Neural cell (in vitro differentiated cells): Measurements from ENCODE around the gene HDAC9. TPM values are rescaled to one million over a fixed set of nuclear protein-coding genes. Genes with fewer than 3 reads are reported as not detected.

ENCODE experiments used
- H2AFZ ChIP-seq: fragments of 200-600, 300-800 bp; sonication (generic), shearing (Covaris generic); 2 replicates; pipeline ENCODE4 v1.6.0; 2014; ENCODE audit warnings: low read depth, mild to moderate bottlenecking, antibody characterized with exemption, low read length, moderate library complexity
- H3F3A ChIP-seq: fragments of 200-600 bp; shearing (Covaris generic); 2 replicates; pipeline ENCODE4 v1.6.1; 2016; ENCODE audit warnings: mild to moderate bottlenecking, moderate library complexity, mixed read lengths, antibody characterized with exemption, low read length; ENCODE audit not compliant: insufficient read depth, poor library complexity, severe bottlenecking
- H3K27ac ChIP-seq: fragments of 200-600, 300-800 bp; sonication (generic), shearing (Covaris generic); 2 replicates; pipeline ENCODE4 v1.5.1; 2014; ENCODE audit warnings: mild to moderate bottlenecking, low read length, moderate library complexity
- H3K27me3 ChIP-seq: fragments of 300-800, 200-600 bp; sonication (generic), shearing (Covaris generic); 2 replicates; pipeline ENCODE4 v1.6.0; 2014; ENCODE audit warnings: mild to moderate bottlenecking, low read depth, low read length, moderate library complexity; ENCODE audit not compliant: insufficient read depth
- H3K36me3 ChIP-seq: fragments of 300-800, 200-600 bp; sonication (generic), shearing (Covaris generic); 2 replicates; pipeline ENCODE4 v1.5.1; 2014; ENCODE audit warnings: mild to moderate bottlenecking, antibody characterized with exemption, low read length, moderate library complexity; ENCODE audit not compliant: insufficient read depth
- H3K4me2 ChIP-seq: fragments of 300-800, 200-600 bp; sonication (generic), shearing (Covaris generic); 2 replicates; pipeline ENCODE4 v1.6.0; 2014; ENCODE audit warnings: mild to moderate bottlenecking, low read length
- H3K4me3 ChIP-seq: fragments of 300-800, 200-600 bp; sonication (generic), shearing (Covaris generic); 2 replicates; pipeline ENCODE4 v1.5.1; 2014; ENCODE audit warnings: mild to moderate bottlenecking, low read length, moderate library complexity
- H3K79me2 ChIP-seq: fragments of 200-600 bp; shearing (Covaris generic); replicated peaks from 2 replicates; pipeline ENCODE4 v1.6.0; 2014; ENCODE audit warnings: mild to moderate bottlenecking, low read length, moderate library complexity; ENCODE audit not compliant: insufficient read depth
- H3K9ac ChIP-seq: fragments of 300-800, 200-600 bp; sonication (generic), shearing (Covaris generic); 2 replicates; pipeline ENCODE4 v1.6.1; 2016; ENCODE audit warnings: mild to moderate bottlenecking, low read length, mixed read lengths
- H3K9me2 ChIP-seq: fragments of 200-600 bp; shearing (Covaris generic); 2 replicates; pipeline ENCODE4 v1.6.1; 2016; ENCODE audit warnings: mild to moderate bottlenecking, low read length, mixed read lengths; ENCODE audit not compliant: insufficient read depth
- H3K9me3 ChIP-seq: fragments of 200-600, 300-800 bp; sonication (generic), shearing (Covaris generic); 2 replicates; pipeline ENCODE4 v1.6.1; 2016; ENCODE audit warnings: mild to moderate bottlenecking, mixed run types, low read length, moderate library complexity, mixed read lengths
- H4K20me1 ChIP-seq: fragments of 200-600 bp; shearing (Covaris generic); 2 replicates; pipeline ENCODE4 v1.6.1; 2016; ENCODE audit warnings: mild to moderate bottlenecking, mixed run types; ENCODE audit not compliant: insufficient read depth
- CTCF ChIP-seq: fragments of 450-650 bp; IDR thresholded peaks from 2 replicates; pipeline ENCODE4 v1.5.1; 2014; ENCODE audit warnings: antibody characterized with exemption, mild to moderate bottlenecking, moderate library complexity; ENCODE audit not compliant: poor library complexity, severe bottlenecking
- EP300 ChIP-seq: fragments of 450-650 bp; conservative IDR thresholded peaks from 2 replicates; pipeline ENCODE4 v1.6.1; 2014; ENCODE audit warnings: antibody characterized with exemption, mild to moderate bottlenecking, moderate library complexity; ENCODE audit not compliant: poor library complexity, severe bottlenecking
- EZH2 ChIP-seq: fragments of 200-600, 300-800 bp; shearing (Covaris generic), sonication (generic); IDR thresholded peaks from 2 replicates; pipeline ENCODE4 v1.6.1; 2014; ENCODE audit warnings: antibody characterized with exemption, low read length, borderline replicate concordance, mild to moderate bottlenecking; ENCODE audit not compliant: insufficient read depth, poor library complexity, severe bottlenecking
- MXI1 ChIP-seq: fragments of 450-650 bp; conservative IDR thresholded peaks from 2 replicates; pipeline ENCODE4 v1.6.1; 2014; ENCODE audit warnings: antibody characterized with exemption, mild to moderate bottlenecking; ENCODE audit not compliant: poor library complexity, severe bottlenecking
- POLR2AphosphoS5 ChIP-seq: IDR thresholded peaks from 2 replicates; pipeline ENCODE4 v1.6.1; 2012
- RAD21 ChIP-seq: fragments of 450-650 bp; conservative IDR thresholded peaks from 2 replicates; pipeline ENCODE4 v1.6.1; 2014; ENCODE audit warnings: antibody characterized with exemption, mild to moderate bottlenecking, moderate library complexity
- REST ChIP-seq: IDR thresholded peaks from 2 replicates; pipeline ENCODE4 v1.6.1; 2012; ENCODE audit warnings: borderline replicate concordance
- SMC3 ChIP-seq: fragments of 450-650 bp; conservative IDR thresholded peaks from 2 replicates; pipeline ENCODE4 v1.6.1; 2014; ENCODE audit warnings: antibody characterized with exemption, mild to moderate bottlenecking, moderate library complexity; ENCODE audit not compliant: poor library complexity
- TAF1 ChIP-seq: IDR thresholded peaks from 2 replicates; pipeline ENCODE4 v1.6.1; 2012; ENCODE audit warnings: low read depth
- polyA plus RNA-seq: library from polyadenylated mRNA; depleted of rRNA; stranded (reverse); fragments of >200 nt; gene quantifications from 2 replicates; pipeline ENCODE4 v1.2.3, GENCODE V29; 2014

HDAC9 gene
- polyA plus RNA-seq, 1 donor from 2014 or later, result 15.9 TPM

DNA sequence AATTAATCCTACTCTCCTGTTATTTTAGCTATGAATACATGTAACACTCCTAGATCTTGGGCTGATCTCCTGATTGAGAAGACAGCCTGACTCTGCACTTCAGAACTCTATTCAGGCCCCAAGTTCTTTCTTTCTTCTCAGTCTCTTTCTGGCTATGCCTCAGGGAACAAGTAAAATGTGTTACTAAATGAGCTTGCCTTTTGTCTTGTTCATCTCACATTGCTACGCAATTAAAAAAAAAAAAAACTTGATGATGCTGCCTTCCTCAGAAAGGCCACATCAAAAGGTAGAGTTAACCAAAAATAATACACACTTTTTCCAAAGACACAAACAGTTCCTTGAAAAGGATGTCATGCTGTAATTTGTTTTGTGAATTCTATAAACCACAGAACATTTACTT lies 363.8 kb downstream of the HDAC9 start:
- H3K9ac ChIP-seq, result no peak overlapping the region
- H3K9me3 ChIP-seq, result no peaks in the 10 kb centered on the region
- no peaks in the 10 kb centered on the region for H3K9me2 ChIP-seq
- no peaks in the 10 kb centered on the region for H3K27me3 ChIP-seq
- H4K20me1 ChIP-seq, result no peaks in the 10 kb centered on the region
- H3K4me3 ChIP-seq, result no peak overlapping the region
- no peak overlapping the region for H2AFZ ChIP-seq
- no peaks in the 10 kb centered on the region for H3K36me3 ChIP-seq
- no peak overlapping the region for H3K27ac ChIP-seq
- no peaks in the 10 kb centered on the region for H3F3A ChIP-seq
- H3K4me2 ChIP-seq, result no peak overlapping the region
- H3K79me2 ChIP-seq, result no peaks in the 10 kb centered on the region
- TF ChIP-seq RAD21 (no peak), POLR2AphosphoS5 (no peak), REST (no peak), TAF1 (no peak), EZH2 (no peak), SMC3 (no peak), CTCF (no peak), MXI1 (no peak), EP300 (no peak)

- H3F3A ChIP-seq, result no peaks in the 10 kb centered on the region
- no peak overlapping the region for H3K4me2 ChIP-seq
- H3K27me3 ChIP-seq, result no peaks in the 10 kb centered on the region
- TF ChIP-seq RAD21, result no peak
- no peaks in the 10 kb centered on the region for H4K20me1 ChIP-seq
- H2AFZ ChIP-seq, result no peak overlapping the region
- no peaks in the 10 kb centered on the region for H3K9me2 ChIP-seq
- no peak overlapping the region for H3K4me3 ChIP-seq
- H3K9ac ChIP-seq, result no peak overlapping the region
- no peaks in the 10 kb centered on the region for H3K9me3 ChIP-seq
- no peaks in the 10 kb centered on the region for H3K36me3 ChIP-seq
- no peaks in the 10 kb centered on the region for H3K79me2 ChIP-seq
- H3K27ac ChIP-seq, result no peak overlapping the region
Observed at GRCh38 chr7:18860221-18860620, 364.7 kb downstream of the HDAC9 start.

DNA sequence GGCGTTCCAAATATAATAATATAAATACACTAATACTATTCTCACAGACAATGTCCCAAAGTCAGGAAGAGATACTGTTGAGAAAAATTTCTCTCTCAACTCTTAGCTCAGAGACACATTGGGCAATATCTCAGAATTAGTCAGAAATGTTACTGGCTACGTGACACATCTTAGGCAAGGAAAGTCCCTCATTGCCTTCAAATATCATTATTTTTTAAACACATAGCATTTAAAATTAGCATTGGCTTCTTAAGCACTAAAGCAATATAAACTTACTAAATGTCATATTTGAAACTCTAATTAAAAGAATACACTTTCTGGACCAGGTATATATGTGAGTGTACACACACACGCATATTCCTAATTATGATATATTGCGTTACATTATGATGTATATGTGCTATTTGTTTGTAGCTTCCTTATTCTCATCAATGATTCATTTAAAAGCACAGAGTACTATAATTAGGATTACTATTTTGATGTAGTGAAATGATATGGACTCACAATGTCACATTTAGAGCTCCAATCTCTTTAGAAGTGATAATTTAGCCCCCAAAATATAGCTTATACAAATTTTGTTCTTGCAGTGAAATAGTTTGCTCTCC lies 366.1 kb downstream of the HDAC9 start:
- H3K9me3 ChIP-seq, result no peaks in the 10 kb centered on the region
- H2AFZ ChIP-seq, result no peak overlapping the region
- no peak overlapping the region for H3K27ac ChIP-seq
- H4K20me1 ChIP-seq, result no peaks in the 10 kb centered on the region
- no peaks in the 10 kb centered on the region for H3K27me3 ChIP-seq
- no peaks in the 10 kb centered on the region for H3F3A ChIP-seq
- TF ChIP-seq SMC3, result no peak
- no peaks in the 10 kb centered on the region for H3K36me3 ChIP-seq
- H3K9ac ChIP-seq, result no peak overlapping the region
- no peaks in the 10 kb centered on the region for H3K9me2 ChIP-seq
- H3K79me2 ChIP-seq, result no peaks in the 10 kb centered on the region
- no peak overlapping the region for H3K4me2 ChIP-seq
- H3K4me3 ChIP-seq, result no peak overlapping the region
